Progenitor cell of endocrine pancreas (in vitro differentiated cells): ENCODE data around the gene CFAP298. TPM values are rescaled to one million over a fixed set of nuclear protein-coding genes. Genes with fewer than 3 reads are reported as not detected.

Experiments
- DNase-seq: peaks from one replicate; pipeline ENCODE4 v3.0.0; 2021; ENCODE audit warnings: low spot score; ENCODE audit not compliant: unreplicated experiment
- H3K27ac Mint-ChIP-seq: 2 replicates; pipeline ENCODE4 v1.8.0; 2021; ENCODE audit warnings: mild to moderate bottlenecking, moderate library complexity, mixed read lengths
- H3K27me3 Mint-ChIP-seq: 2 replicates; pipeline ENCODE4 v1.8.0; 2021; ENCODE audit warnings: mixed read lengths
- H3K36me3 Mint-ChIP-seq: 2 replicates; pipeline ENCODE4 v1.8.0; 2022; ENCODE audit warnings: mixed read lengths; ENCODE audit not compliant: insufficient read depth
- H3K4me1 Mint-ChIP-seq: 2 replicates; pipeline ENCODE4 v1.8.0; 2021; ENCODE audit warnings: low read depth, mixed read lengths
- H3K4me3 Mint-ChIP-seq: 2 replicates; pipeline ENCODE4 v1.8.0; 2021; ENCODE audit warnings: low read depth, mild to moderate bottlenecking, moderate library complexity, mixed read lengths
- H3K9me3 Mint-ChIP-seq: 2 replicates; pipeline ENCODE4 v1.8.0; 2021; ENCODE audit warnings: low read depth, mixed read lengths
- total RNA-seq: library from RNA; stranded (reverse); gene quantifications from 2 replicates; pipeline ENCODE4 v1.2.1, GENCODE V29; 2021
- TF ChIP-seq, protein P1 (sequence below): fragments of 200-600 bp; sonication (generic); IDR thresholded peaks from one replicate; pipeline ENCODE4 v1.5.0; 2021; ENCODE audit warnings: antibody characterized with exemption, mild to moderate bottlenecking; ENCODE audit not compliant: unreplicated experiment

The CFAP298 gene
- total RNA-seq, 1 donor from 2014 or later, result 52.4 TPM

GRCh38 chr21:32603131-32603530, 9.0 kb downstream of the CFAP298 start:
- Mint-ChIP-seq H3K4me3 (no peak overlapping the region), H3K27ac (no peak overlapping the region), H3K36me3 (peaks cover 26% of the 10 kb centered on the region), H3K4me1 (no peaks in the 10 kb centered on the region), H3K9me3 (no peaks in the 10 kb centered on the region), H3K27me3 (no peaks in the 10 kb centered on the region)
- TF ChIP-seq, protein P1, sequence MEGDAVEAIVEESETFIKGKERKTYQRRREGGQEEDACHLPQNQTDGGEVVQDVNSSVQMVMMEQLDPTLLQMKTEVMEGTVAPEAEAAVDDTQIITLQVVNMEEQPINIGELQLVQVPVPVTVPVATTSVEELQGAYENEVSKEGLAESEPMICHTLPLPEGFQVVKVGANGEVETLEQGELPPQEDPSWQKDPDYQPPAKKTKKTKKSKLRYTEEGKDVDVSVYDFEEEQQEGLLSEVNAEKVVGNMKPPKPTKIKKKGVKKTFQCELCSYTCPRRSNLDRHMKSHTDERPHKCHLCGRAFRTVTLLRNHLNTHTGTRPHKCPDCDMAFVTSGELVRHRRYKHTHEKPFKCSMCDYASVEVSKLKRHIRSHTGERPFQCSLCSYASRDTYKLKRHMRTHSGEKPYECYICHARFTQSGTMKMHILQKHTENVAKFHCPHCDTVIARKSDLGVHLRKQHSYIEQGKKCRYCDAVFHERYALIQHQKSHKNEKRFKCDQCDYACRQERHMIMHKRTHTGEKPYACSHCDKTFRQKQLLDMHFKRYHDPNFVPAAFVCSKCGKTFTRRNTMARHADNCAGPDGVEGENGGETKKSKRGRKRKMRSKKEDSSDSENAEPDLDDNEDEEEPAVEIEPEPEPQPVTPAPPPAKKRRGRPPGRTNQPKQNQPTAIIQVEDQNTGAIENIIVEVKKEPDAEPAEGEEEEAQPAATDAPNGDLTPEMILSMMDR, result no peak
- no peak for DNase-seq

GRCh38 chr21:32602099-32602498, 10.1 kb downstream of the CFAP298 start:
- H3K4me3 Mint-ChIP-seq, result no peak overlapping the region
- peaks cover 21% of the 10 kb centered on the region for H3K36me3 Mint-ChIP-seq
- no peak overlapping the region for H3K27ac Mint-ChIP-seq
- no peak for DNase-seq
- H3K9me3 Mint-ChIP-seq, result no peaks in the 10 kb centered on the region
- H3K27me3 Mint-ChIP-seq, result no peaks in the 10 kb centered on the region
- no peaks in the 10 kb centered on the region for H3K4me1 Mint-ChIP-seq
- TF ChIP-seq, protein P1, result no peak

- H3K4me1 Mint-ChIP-seq, result peaks cover 1% of the 10 kb centered on the region
- H3K9me3 Mint-ChIP-seq, result no peaks in the 10 kb centered on the region
- TF ChIP-seq, protein P1, result no peak
- DNase-seq, result no peak
- H3K4me3 Mint-ChIP-seq, result no peak overlapping the region
- no peak overlapping the region for H3K27ac Mint-ChIP-seq
- no peaks in the 10 kb centered on the region for H3K27me3 Mint-ChIP-seq
- peaks cover 16% of the 10 kb centered on the region for H3K36me3 Mint-ChIP-seq
Observed at GRCh38 chr21:32599526-32599925, 12.7 kb downstream of the CFAP298 start.

DNA sequence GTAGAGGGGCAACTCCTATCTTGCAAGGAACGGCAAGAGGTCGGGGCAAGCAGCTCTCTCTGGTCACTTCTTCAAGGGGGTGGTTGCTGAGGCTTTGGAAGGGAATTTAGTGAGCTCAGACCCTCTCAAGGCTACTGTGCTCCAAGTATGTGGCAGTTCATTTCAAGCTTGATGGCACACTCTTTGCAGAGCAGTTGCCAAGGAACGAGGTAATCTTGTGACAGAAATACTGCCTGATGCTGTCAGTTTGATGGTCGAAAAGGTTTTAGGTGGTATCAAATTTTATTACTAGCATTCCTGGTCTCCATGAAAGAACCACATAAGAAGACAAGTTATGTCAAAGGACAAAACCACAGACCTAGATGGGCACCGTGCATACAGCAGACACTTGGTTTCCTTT, 13.1 kb downstream of the CFAP298 start:
- no peak for DNase-seq
- Mint-ChIP-seq H3K4me3 (no peak overlapping the region), H3K27ac (no peak overlapping the region), H3K9me3 (no peaks in the 10 kb centered on the region), H3K27me3 (no peaks in the 10 kb centered on the region), H3K4me1 (peaks cover 4% of the 10 kb centered on the region), H3K36me3 (peaks cover 16% of the 10 kb centered on the region)
- TF ChIP-seq, protein P1, result no peak

GRCh38 chr21:32597205-32597604, 15.0 kb downstream of the CFAP298 start:
- H3K4me1 Mint-ChIP-seq, result peaks cover 18% of the 10 kb centered on the region
- no peak for DNase-seq
- H3K27ac Mint-ChIP-seq, result no peak overlapping the region
- H3K4me3 Mint-ChIP-seq, result no peak overlapping the region
- no peaks in the 10 kb centered on the region for H3K27me3 Mint-ChIP-seq
- peaks cover 5% of the 10 kb centered on the region for H3K36me3 Mint-ChIP-seq
- TF ChIP-seq, protein P1, result no peak
- H3K9me3 Mint-ChIP-seq, result no peaks in the 10 kb centered on the region
